Heart left ventricle (tissue), 16 donors: ENCODE measurements around the gene STEAP1. TPM values are rescaled to one million over a fixed set of nuclear protein-coding genes. Genes with fewer than 3 reads are reported as not detected.

Experiments used
- ATAC-seq, 4 donors: fragments of 200-7000 bp; cut with Tn5 transposase; one replicate each; pipeline ENCODE4 v1.9.1; 2020 to 2022; ENCODE audit warnings: moderate library complexity in 4 of 4, mild to moderate bottlenecking in 3 of 4, moderate number of reproducible peaks in 1 of 4
- DNase-seq, 5 donors: peaks; one replicate each; pipeline ENCODE4 v3.0.0-alpha.2; 2020
- H3K27ac ChIP-seq, 12 donors: fragments of 200-600 bp; sonication (generic) in 4 of 12; one replicate each; pipeline versions ENCODE4 v1.5.0 to v1.8.0; 2016 to 2022; ENCODE audit warnings: mild to moderate bottlenecking in 2 of 12
- H3K27me3 ChIP-seq, 9 donors: fragments of 200-600 bp; sonication (generic) in 2 of 9; one replicate each; pipeline versions ENCODE4 v1.5.1 to v1.8.0; 2016 to 2022; ENCODE audit warnings: mild to moderate bottlenecking in 3 of 9
- H3K36me3 ChIP-seq, 9 donors: fragments of 200-600 bp; sonication (generic) in 2 of 9; one replicate each; pipeline versions ENCODE4 v1.5.0 to v1.8.0; 2018 to 2022; ENCODE audit warnings: mild to moderate bottlenecking in 2 of 9
- H3K4me1 ChIP-seq, 12 donors: fragments of 200-600 bp; sonication (generic) in 4 of 12; one replicate each; pipeline versions ENCODE4 v1.5.0 to v1.8.0; 2016 to 2022; ENCODE audit warnings: mild to moderate bottlenecking in 3 of 12
- H3K4me3 ChIP-seq, 12 donors: fragments of 200-600 bp; sonication (generic) in 4 of 12; one replicate each; pipeline versions ENCODE4 v1.5.0 to v1.8.0; 2017 to 2022; ENCODE audit warnings: mild to moderate bottlenecking in 9 of 12, moderate library complexity in 4 of 12
- H3K9me3 ChIP-seq, 12 donors: fragments of 200-600 bp; sonication (generic) in 4 of 12; one replicate each; pipeline versions ENCODE4 v1.5.0 to v1.8.0; 2016 to 2022; ENCODE audit warnings: mild to moderate bottlenecking in 1 of 12
- CTCF ChIP-seq, 12 donors: fragments of 200-600 bp; sonication (generic) in 4 of 12; IDR thresholded peaks; one replicate each; pipeline versions ENCODE4 v1.5.0 to v1.8.0; 2018 to 2022; ENCODE audit warnings: antibody characterized with exemption in 12 of 12, mild to moderate bottlenecking in 5 of 12
- POLR2A ChIP-seq, 2 donors: fragments of 450-650 bp; IDR thresholded peaks; one replicate each; pipeline ENCODE4 v1.6.1; 2017; ENCODE audit warnings: antibody characterized with exemption in 2 of 2, mild to moderate bottlenecking in 2 of 2, moderate library complexity in 2 of 2
- WGBS, 4 donors: extraction: QIAGEN DNeasy Blood & Tissue Kit in 2 of 4; methylation state at CpG; one replicate each; pipeline versions ENCODE4 v1.1.5 to v1.1.7; 2013 to 2018; 5-methylcytosine and 5-hydroxymethylcytosine counted together
- intact Hi-C, 10 donors: fragments of 100-400 bp; cut with DNase I; formaldehyde crosslinking; loops; one replicate each; pipeline versions ENCODE4 v1.11.1 to v1.14.2; 2022
- polyA plus RNA-seq, 2 donors: library from polyadenylated mRNA; stranded (reverse); fragments of 200-250 nt; gene quantifications; one replicate each; pipeline ENCODE4 v1.2.3, GENCODE V29; 2013
- total RNA-seq, 9 donors: library from RNA; depleted of rRNA in 2 of 9; stranded (reverse); fragments of >200 nt in 2 of 9; fragmentation: NEBNext Ultra II Directional in 3 of 9; extraction: Animal tissue kit (Norgen Biotek cat#: 25700) in 3 of 9; gene quantifications; one replicate each; pipeline versions ENCODE4 v1.1.0 to v1.2.4, GENCODE V29; 2016 to 2023
- donor health status: ischemic (EF 13 %, LVEDD 7.1; RV severe dilation, severe dysfunction).
- donor health status: healthy with polysubstance abuse.
- donor health status: DM: no; HTN: yes; CAD: no.
- donor health status: DM: no; HTN: no; CAD: no.
- donor health status: ischemic (EF 25% LVEDD 6.9; RV normal size, moderate dysfunction).
- donor health status: ischemic (EF 25% LVEDD 5.7; RV mildly dilated, moderate dysfunction).
- donor health status: healthy.
- donor health status: DM: yes; HTN: yes; CAD: no.
- donor health status: ischemic (EF 35%, LVEDD 5.7; RV mildly dilated, moderate dysfunction).
- donor health status: nonischemic (EF 11% LVEDD 7.7; RV severe dilation, severe dysfunction).
- donor health status: DM: yes; HTN: yes; CAD: no.
- donor health status: PGD.
- donor health status: ischemic (EF 29% LVEDD 5.4; RV normal size, mild dysfunction).
- donor health status: nonischemic (EF 23%, LVEDD 6.1; RV moderate dilation, normal function).

STEAP1 gene
- total and polyA plus RNA-seq, 11 donors = 0.34 to 8.3 (median 0.82) TPM

GRCh38 chr7:90194911-90195809 lies 40.9 kb downstream of the STEAP1 start:
- 67 to 78% (median 69%) methylated on average over 10 of the region's 10 CpGs for WGBS, 4 donors
- TF ChIP-seq POLR2A (IDR thresholded peaks at IDR 0.05) = no peak
- no peak for TF ChIP-seq CTCF (IDR thresholded peaks at IDR 0.05)
- intact Hi-C loops = no loop called here

GRCh38 chr7:90201500-90202195 lies 47.4 kb downstream of the STEAP1 start:
- Histone ChIP-seq H3K4me3 (no peak overlapping the region), H3K36me3 (no peaks in the 10 kb centered on the region), H3K27ac (no peak overlapping the region), H3K9me3 (no peaks in the 10 kb centered on the region), H3K27me3 (no peaks in the 10 kb centered on the region), H3K4me1 (no peaks in the 10 kb centered on the region)
- ATAC-seq (no peak), DNase-seq (no peak)
- TF ChIP-seq POLR2A (IDR thresholded peaks at IDR 0.05) (no peak), CTCF (IDR thresholded peaks at IDR 0.05) (no peak)
- intact Hi-C loops = no loop called here
- whole genome bisulfite sequencing, 4 donors = 91 to 96% (median 93%) methylated on average over 2 of the region's 2 CpGs

More at GRCh38 chr7:90194911-90195809, 40.9 kb downstream of the STEAP1 start:
- H3K27me3 ChIP-seq = no peaks in the 10 kb centered on the region
- no peaks in the 10 kb centered on the region for H3K4me1 ChIP-seq
- ATAC-seq (no peak), DNase-seq (no peak)
- H3K9me3 ChIP-seq = peaks cover 0 to 5% (median 0%) of the 10 kb centered on the region in 12 donors
- H3K4me3 ChIP-seq = no peak overlapping the region
- no peaks in the 10 kb centered on the region for H3K36me3 ChIP-seq
- no peak overlapping the region for H3K27ac ChIP-seq

GRCh38 chr7:90207956-90208355 lies 53.7 kb downstream of the STEAP1 start:
- ATAC-seq (no peak), DNase-seq (no peak)
- no peak overlapping the region for H3K4me3 ChIP-seq
- H3K36me3 ChIP-seq = no peaks in the 10 kb centered on the region
- no peaks in the 10 kb centered on the region for H3K9me3 ChIP-seq
- intact Hi-C loops = no loop called here
- peaks cover 0 to 18% (median 5%) of the 10 kb centered on the region in 12 donors for H3K4me1 ChIP-seq
- TF ChIP-seq POLR2A (IDR thresholded peaks at IDR 0.05) (no peak), CTCF (IDR thresholded peaks at IDR 0.05) (no peak)
- no peak overlapping the region for H3K27ac ChIP-seq
- H3K27me3 ChIP-seq = peaks cover 0 to 23% (median 0%) of the 10 kb centered on the region in 9 donors
- 82 to 100% (median 88%) methylated on average over 1 of the region's 1 CpG for WGBS, 4 donors

GRCh38 chr7:90209776-90210175 lies 55.5 kb downstream of the STEAP1 start:
- no peak for TF ChIP-seq CTCF (IDR thresholded peaks at IDR 0.05)
- TF ChIP-seq POLR2A (IDR thresholded peaks at IDR 0.05) = no peak
- no peak overlapping the region for H3K4me3 ChIP-seq
- H3K36me3 ChIP-seq = no peaks in the 10 kb centered on the region
- H3K27ac ChIP-seq = no peak overlapping the region
- peaks cover 0 to 33% (median 0%) of the 10 kb centered on the region in 9 donors for H3K27me3 ChIP-seq
- peaks cover 0 to 18% (median 5%) of the 10 kb centered on the region in 12 donors for H3K4me1 ChIP-seq
- intact Hi-C loops = loop anchor here in 2 of 10 donors (5.0 kb wide), 2 partner anchors 38 to 57 kb away; partner anchors contain the start of genes CFAP69 (in 1 of the 2) and STEAP1 (in 1 of the 2)
- no peaks in the 10 kb centered on the region for H3K9me3 ChIP-seq
- DNase-seq = no peak
- no peak for ATAC-seq
- 81 to 91% (median 86%) methylated on average over 1 of the region's 1 CpG for WGBS, 4 donors
